Naive B cell (primary cell): ENCODE data around the gene PLA2G4D. TPM values are rescaled to one million over a fixed set of nuclear protein-coding genes. Genes with fewer than 3 reads are reported as not detected.
"Not testable (repeated sequence)": the region's sequence is repeated elsewhere in the genome, so short reads cannot be mapped to it uniquely, and the experiment has no call there.

Experiments used
- ATAC-seq, 2 donors: fragments of 150-1000 bp; cut with Tn5 transposase; 2 replicates each; pipeline ENCODE4 v1.10.0; 2021; ENCODE audit warnings: low read depth in 2 of 2, mild to moderate bottlenecking in 2 of 2, moderate library complexity in 2 of 2
- DNase-seq: peaks from one replicate; pipeline ENCODE4 v3.0.0; 2022
- H3K27ac Mint-ChIP-seq, 6 donors: one replicate each; pipeline ENCODE4 v1.8.0; 2020 to 2022; ENCODE audit warnings: mild to moderate bottlenecking in 6 of 6, mixed read lengths in 6 of 6, moderate library complexity in 5 of 6, inconsistent platforms in 2 of 6
- H3K27me3 Mint-ChIP-seq, 3 donors: one replicate each; pipeline ENCODE4 v1.8.0; 2021 to 2022; ENCODE audit warnings: mixed read lengths in 3 of 3, mild to moderate bottlenecking in 1 of 3
- H3K36me3 Mint-ChIP-seq, 2 donors: one replicate each; pipeline ENCODE4 v1.8.0; 2020 to 2022; ENCODE audit warnings: mixed read lengths in 2 of 2, inconsistent platforms in 1 of 2, mild to moderate bottlenecking in 1 of 2
- H3K4me1 Mint-ChIP-seq, 3 donors: one replicate each; pipeline ENCODE4 v1.8.0; 2020 to 2022; ENCODE audit warnings: mixed read lengths in 3 of 3, inconsistent platforms in 1 of 3, mild to moderate bottlenecking in 1 of 3, moderate library complexity in 1 of 3
- H3K4me3 Mint-ChIP-seq, 8 donors: one replicate each; pipeline ENCODE4 v1.8.0; 2020 to 2022; ENCODE audit warnings: mild to moderate bottlenecking in 8 of 8, mixed read lengths in 8 of 8, moderate library complexity in 8 of 8, inconsistent platforms in 2 of 8
- H3K9me3 Mint-ChIP-seq, 7 donors: one replicate each; pipeline ENCODE4 v1.8.0; 2020 to 2022; ENCODE audit warnings: mixed read lengths in 7 of 7, mild to moderate bottlenecking in 5 of 7, inconsistent platforms in 2 of 7, moderate library complexity in 1 of 7
- polyA plus RNA-seq, 6 donors: library from polyadenylated mRNA; unstranded; fragments of 300-500 nt; fragmentation: Illumina TruSeq; gene quantifications; one replicate each; pipeline ENCODE4 v1.2.3, GENCODE V29; 2021; ENCODE audit warnings: low read depth in 6 of 6

PLA2G4D gene
- polyA plus RNA-seq, 6 donors from 2014 or later: not detected

- ATAC-seq (no peak), DNase-seq (no peak)
- no peak overlapping the region for H3K4me3 Mint-ChIP-seq
- no peaks in the 10 kb centered on the region for H3K9me3 Mint-ChIP-seq
- H3K27ac Mint-ChIP-seq: peak overlapping the region in 3 of 6 donors; percentile 11 to 86 (median 78)
- no peaks in the 10 kb centered on the region for H3K36me3 Mint-ChIP-seq
- no peaks in the 10 kb centered on the region for H3K4me1 Mint-ChIP-seq
- H3K27me3 Mint-ChIP-seq: peaks cover 11 to 26% (median 14%) of the 10 kb centered on the region in 3 donors
Observed at GRCh38 chr15:42093966-42094365, 396 bp downstream of the PLA2G4D start.

- Mint-ChIP-seq H3K36me3 (no peaks in the 10 kb centered on the region), H3K9me3 (no peaks in the 10 kb centered on the region), H3K4me3 (no peak overlapping the region), H3K27me3 (peaks cover 8 to 22% (median 17%) of the 10 kb centered on the region in 3 donors), H3K27ac (peak overlapping the region in 1 of 6 donors; percentile 22), H3K4me1 (no peaks in the 10 kb centered on the region)
- DNase-seq (no peak), ATAC-seq (no peak)
Observed at GRCh38 chr15:42092398-42093318, 1.7 kb downstream of the PLA2G4D start.

DNA sequence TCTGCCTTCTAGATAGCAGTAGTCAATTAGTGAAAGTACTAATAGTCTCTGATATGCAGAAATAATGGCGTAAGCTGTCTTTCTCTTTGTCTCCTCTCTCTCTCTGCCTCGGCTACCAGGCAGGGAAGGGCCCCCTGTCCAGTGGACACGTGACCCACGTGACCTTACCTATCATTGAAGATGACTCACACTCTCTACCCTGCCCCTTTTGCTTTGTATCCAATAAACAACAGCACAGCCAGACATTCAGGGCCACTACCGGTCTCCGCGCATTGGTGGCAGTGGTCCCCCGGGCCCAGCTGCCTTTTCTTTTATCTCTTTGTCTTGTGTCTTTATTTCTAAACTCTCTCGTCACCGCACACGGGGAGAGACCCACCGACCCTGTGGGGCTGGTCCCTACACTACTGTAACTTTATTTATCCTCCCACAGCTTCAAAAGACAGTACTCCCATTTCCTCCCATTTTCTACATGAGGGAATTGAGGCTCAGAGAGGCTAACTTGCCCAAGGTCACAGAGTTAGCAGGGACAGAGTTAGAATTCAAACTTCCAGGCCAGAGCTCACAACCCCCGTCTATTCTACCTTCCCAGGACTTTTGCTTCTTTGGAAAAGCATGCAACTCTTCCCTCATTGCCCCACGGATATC lies 2.5 kb downstream of the PLA2G4D start:
- H3K9me3 Mint-ChIP-seq, H3K27ac Mint-ChIP-seq, H3K4me3 Mint-ChIP-seq, H3K36me3 Mint-ChIP-seq, H3K4me1 Mint-ChIP-seq, DNase-seq, ATAC-seq: not testable (repeated sequence)
- peaks cover 8 to 21% (median 16%) of the 10 kb centered on the region in 3 donors for H3K27me3 Mint-ChIP-seq

DNA sequence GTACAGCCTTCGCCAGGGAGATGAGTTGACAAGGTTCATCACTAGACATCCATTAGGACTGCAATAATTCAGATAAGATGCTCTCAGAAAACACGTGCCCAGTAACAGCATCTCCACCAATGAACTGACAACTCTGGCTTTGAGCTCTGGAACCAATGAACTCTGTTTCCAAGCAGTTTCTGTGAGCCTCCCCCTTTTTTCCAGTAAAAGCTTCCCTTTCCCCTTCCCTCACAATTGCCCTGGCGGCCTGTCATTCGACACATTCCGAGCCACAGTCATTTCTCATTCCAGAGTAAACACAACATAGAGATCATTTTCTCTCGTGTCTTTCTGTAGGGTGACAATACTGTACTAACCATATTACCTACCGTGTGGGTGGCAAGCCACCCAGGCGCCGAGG lies 3.6 kb downstream of the PLA2G4D start:
- Mint-ChIP-seq H3K27me3 (peaks cover 8 to 24% (median 11%) of the 10 kb centered on the region in 3 donors), H3K9me3 (no peaks in the 10 kb centered on the region), H3K27ac (no peak overlapping the region), H3K4me1 (no peaks in the 10 kb centered on the region), H3K36me3 (no peaks in the 10 kb centered on the region), H3K4me3 (no peak overlapping the region)
- ATAC-seq (no peak), DNase-seq (no peak)

DNA sequence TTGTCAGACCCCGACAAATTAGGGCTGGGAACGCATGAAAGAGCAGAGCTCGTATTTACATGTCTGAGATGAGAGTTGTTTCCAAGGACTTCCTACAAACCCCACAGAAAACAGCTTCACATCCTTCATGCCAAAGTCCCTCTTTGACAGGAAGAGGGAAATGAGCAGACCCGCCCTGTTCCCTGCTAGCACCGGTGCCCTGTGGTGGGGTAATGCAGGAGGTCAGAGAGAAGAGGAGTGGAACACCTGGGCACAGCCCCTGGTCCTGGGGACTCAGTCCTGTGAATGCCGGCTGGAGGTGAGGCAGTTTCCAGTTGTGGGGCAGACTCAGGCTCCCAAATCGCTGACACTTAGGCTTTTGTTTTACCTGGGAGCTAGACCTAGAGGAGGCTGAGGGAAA lies 4.0 kb downstream of the PLA2G4D start:
- ATAC-seq: no peak
- Mint-ChIP-seq H3K27ac (no peak overlapping the region), H3K4me1 (no peaks in the 10 kb centered on the region), H3K4me3 (no peak overlapping the region), H3K9me3 (no peaks in the 10 kb centered on the region), H3K36me3 (no peaks in the 10 kb centered on the region), H3K27me3 (peaks cover 8 to 24% (median 11%) of the 10 kb centered on the region in 3 donors)
- no peak for DNase-seq

DNA sequence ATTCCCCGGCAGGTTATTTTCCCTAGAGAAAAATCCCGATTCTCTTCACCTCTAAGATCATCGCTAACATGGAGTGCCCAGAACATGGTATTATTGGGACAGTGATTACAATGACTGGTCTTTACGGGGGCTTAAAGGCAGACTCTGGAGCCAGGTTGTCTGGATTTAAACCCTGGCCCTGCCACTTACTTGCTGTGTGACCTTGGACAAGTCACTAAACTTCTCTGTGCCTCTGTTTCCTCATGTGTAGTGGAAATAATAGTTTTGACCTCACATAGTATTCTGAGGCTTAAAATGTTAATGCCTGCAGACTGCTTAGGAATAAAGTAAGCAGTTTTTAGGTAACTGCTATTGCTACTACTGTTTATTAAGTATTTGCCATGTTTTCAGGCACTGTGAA lies 4.4 kb downstream of the PLA2G4D start:
- Mint-ChIP-seq H3K36me3 (no peaks in the 10 kb centered on the region), H3K4me1 (no peaks in the 10 kb centered on the region), H3K27me3 (peaks cover 8 to 25% (median 11%) of the 10 kb centered on the region in 3 donors), H3K9me3 (no peaks in the 10 kb centered on the region), H3K27ac (no peak overlapping the region), H3K4me3 (no peak overlapping the region)
- ATAC-seq: no peak
- DNase-seq: no peak

DNA sequence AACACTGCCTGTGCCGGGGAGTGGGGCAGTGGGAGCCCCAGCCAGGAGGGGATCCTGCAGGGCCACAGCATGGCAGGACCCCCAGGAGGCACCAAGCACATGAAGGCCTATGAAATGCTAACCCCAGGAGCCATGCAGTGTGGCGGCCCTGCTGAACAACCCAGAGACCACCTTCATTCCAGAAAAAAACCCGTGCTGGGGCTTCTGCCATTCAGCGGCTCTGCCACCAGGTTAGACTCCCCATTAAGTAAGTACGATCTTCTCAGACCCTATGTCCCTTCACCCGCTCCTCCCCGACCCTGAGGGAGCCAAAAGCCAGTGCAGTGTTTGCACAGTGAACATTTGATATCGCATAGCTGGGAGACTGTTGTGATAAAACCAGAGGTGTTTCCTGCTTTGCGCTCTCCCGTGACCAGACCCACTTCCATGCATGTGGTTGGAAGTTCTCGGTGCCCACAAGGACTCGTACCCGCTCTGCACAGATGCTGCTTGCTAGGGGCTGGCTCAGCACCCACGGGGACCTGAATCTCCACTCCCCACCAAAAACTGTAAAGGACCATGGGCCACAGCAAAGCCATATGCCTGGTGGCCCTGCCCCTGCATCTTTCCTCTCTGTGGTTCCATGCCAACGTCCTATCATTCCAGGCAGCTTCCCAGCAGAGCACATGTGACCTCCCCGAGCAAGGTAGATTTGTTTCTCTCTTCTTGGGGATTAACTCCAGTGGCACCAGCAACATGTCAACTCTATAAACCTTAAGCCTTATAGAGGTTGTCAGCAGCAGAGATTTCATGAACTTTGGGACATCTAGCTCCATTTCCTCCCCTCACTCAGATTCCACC lies 5.3 kb downstream of the PLA2G4D start:
- Mint-ChIP-seq H3K36me3 (no peaks in the 10 kb centered on the region), H3K27me3 (peaks cover 12 to 34% (median 18%) of the 10 kb centered on the region in 3 donors), H3K4me1 (peaks cover 6 to 8% (median 6%) of the 10 kb centered on the region in 3 donors), H3K4me3 (no peak overlapping the region), H3K9me3 (no peaks in the 10 kb centered on the region), H3K27ac (peak overlapping the region in 3 of 6 donors; percentile 27 to 52 (median 44))
- ATAC-seq (no peak), DNase-seq (no peak)

DNA sequence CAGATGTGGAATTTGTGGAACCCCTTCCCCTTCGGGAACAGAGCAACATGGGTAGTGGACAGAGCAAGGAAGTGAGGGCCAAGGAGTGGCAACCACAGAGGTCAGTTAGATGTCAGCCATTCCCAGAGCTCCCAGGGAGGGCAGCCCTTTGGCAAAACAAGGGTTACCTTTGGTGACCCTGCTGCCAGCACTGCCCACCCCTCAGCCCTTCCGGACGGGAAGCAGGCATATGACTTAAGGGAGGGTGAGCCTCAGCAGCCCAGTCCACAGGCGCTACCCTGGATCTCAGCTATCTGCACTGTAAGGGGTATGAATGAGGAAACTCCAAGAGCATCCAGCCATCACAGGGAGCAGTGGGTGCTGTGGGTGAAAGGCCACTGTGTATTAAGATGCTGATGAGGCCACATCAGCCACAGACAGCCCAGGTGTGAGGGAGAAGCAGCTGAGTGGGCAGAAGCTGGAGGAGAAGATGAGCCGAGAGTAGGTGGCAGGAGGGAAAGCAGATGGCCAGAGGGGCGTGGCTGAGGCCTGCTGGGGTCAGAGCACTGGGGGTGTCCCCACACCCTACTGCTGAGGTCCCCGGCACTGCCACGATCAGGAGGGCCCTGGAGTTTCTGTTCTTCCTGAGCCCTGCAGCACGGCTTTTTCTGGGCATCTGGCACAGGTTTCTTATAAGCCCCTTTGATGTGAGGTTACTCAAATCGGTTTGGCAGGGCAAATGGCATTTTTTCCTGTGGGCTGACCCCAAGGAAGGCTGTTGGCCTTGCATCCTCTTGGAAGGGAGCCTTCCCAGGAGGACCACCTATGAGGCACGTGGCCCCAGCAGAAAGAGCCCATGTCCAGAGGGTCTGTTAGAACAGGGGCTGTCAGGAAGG lies 6.2 kb downstream of the PLA2G4D start:
- Mint-ChIP-seq H3K36me3 (no peaks in the 10 kb centered on the region), H3K27ac (peak overlapping the region in 1 of 6 donors; percentile 73), H3K4me3 (no peak overlapping the region), H3K4me1 (peaks cover 6 to 8% (median 6%) of the 10 kb centered on the region in 3 donors), H3K9me3 (no peaks in the 10 kb centered on the region), H3K27me3 (peaks cover 12 to 38% (median 23%) of the 10 kb centered on the region in 3 donors)
- DNase-seq (no peak), ATAC-seq (no peak)

- Mint-ChIP-seq H3K4me1 (peaks cover 6 to 8% (median 6%) of the 10 kb centered on the region in 3 donors), H3K36me3 (no peaks in the 10 kb centered on the region)
Observed at GRCh38 chr15:42087460-42087859, 6.9 kb downstream of the PLA2G4D start.

GRCh38 chr15:42085721-42086120 lies 8.6 kb downstream of the PLA2G4D start:
- peaks cover 6 to 8% (median 6%) of the 10 kb centered on the region in 3 donors for H3K4me1 Mint-ChIP-seq
- no peaks in the 10 kb centered on the region for H3K36me3 Mint-ChIP-seq
- H3K27ac Mint-ChIP-seq: no peak overlapping the region
- H3K4me3 Mint-ChIP-seq: no peak overlapping the region
- H3K27me3 Mint-ChIP-seq: peaks cover 8 to 44% (median 32%) of the 10 kb centered on the region in 3 donors
- H3K9me3 Mint-ChIP-seq: no peaks in the 10 kb centered on the region
- DNase-seq (no peak), ATAC-seq (no peak)

More at GRCh38 chr15:42087460-42087859, 6.9 kb downstream of the PLA2G4D start:
- Mint-ChIP-seq H3K9me3 (no peaks in the 10 kb centered on the region), H3K4me3 (no peak overlapping the region), H3K27me3 (peaks cover 12 to 38% (median 28%) of the 10 kb centered on the region in 3 donors), H3K27ac (peak overlapping the region in 1 of 6 donors; percentile 73)
- DNase-seq (no peak), ATAC-seq (no peak)

DNA sequence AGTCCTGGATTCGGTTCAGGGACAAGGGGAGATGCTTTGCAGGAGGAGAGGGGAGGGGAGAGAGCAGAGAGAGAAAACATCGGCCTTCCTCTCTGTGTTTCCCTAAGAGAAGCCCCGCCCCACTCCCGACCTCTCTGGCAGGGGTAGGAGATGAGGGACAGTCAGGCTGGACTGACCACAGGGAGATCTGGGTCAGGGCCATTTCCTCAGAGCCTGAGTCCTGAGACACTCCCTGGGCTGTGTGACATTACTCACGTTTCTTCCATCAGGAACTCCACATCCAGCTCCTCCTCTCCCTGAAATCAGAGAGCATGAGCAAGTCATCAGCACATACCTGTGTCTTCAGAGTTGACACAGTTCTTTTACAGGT lies 9.1 kb downstream of the PLA2G4D start:
- H3K27ac Mint-ChIP-seq: peak overlapping the region in 1 of 6 donors; percentile 20
- no peaks in the 10 kb centered on the region for H3K9me3 Mint-ChIP-seq
- H3K4me1 Mint-ChIP-seq: peaks cover 6 to 8% (median 6%) of the 10 kb centered on the region in 3 donors
- H3K4me3 Mint-ChIP-seq: no peak overlapping the region
- peaks cover 8 to 46% (median 32%) of the 10 kb centered on the region in 3 donors for H3K27me3 Mint-ChIP-seq
- no peak for ATAC-seq
- no peaks in the 10 kb centered on the region for H3K36me3 Mint-ChIP-seq
- no peak for DNase-seq

DNA sequence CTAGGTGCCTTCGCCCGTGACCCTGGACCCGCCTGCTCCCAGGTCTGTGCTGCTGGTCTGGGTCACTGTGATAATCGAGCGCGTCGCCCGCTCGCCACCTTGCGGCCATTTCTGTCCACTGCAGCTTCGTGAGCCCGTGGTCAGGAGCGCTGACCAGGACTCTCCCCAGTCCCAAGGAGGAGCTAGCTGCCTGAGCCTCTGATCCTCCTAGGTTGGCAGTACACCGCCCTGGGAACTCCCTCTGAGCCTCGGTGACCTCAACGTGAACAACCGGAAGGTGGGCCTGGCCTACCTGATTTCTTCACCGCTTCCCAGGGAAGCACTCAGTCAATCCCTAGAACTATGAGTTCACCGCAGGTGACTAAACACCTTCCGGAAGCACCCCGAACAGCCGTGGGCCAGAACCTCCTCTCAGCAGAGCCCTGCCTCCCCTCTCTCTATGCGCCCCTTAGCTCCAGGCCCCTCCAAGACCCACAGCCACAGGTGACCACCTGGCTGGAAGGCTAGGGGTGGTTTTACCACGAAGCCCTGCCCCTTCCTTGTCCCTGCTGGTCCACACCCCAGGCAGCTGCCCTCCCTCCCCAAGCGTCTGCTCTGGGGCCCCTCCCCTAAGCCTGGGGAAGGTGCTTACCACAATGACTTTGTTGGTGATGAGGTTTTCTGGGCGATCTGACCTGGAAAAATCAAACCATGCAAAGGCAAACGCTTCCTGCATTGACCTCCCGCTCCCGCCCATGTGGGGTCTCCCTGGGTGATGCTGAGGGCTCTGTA lies 9.7 kb downstream of the PLA2G4D start:
- no peaks in the 10 kb centered on the region for H3K9me3 Mint-ChIP-seq
- H3K4me1 Mint-ChIP-seq: peaks cover 6 to 8% (median 6%) of the 10 kb centered on the region in 3 donors
- H3K27ac Mint-ChIP-seq: peak overlapping the region in 3 of 6 donors; percentile 20 to 72 (median 56)
- H3K4me3 Mint-ChIP-seq: no peak overlapping the region
- peak; percentile 32 for DNase-seq
- no peaks in the 10 kb centered on the region for H3K36me3 Mint-ChIP-seq
- ATAC-seq: peak; percentile 48 to 57
- peaks cover 8 to 47% (median 32%) of the 10 kb centered on the region in 3 donors for H3K27me3 Mint-ChIP-seq
